OCI-LY7 (cell line): Measurements from ENCODE around the gene RAD51B. TPM values are rescaled to one million over a fixed set of nuclear protein-coding genes. Genes with fewer than 3 reads are reported as not detected.

ENCODE experiments used
- BruUV-seq: library from RNA; stranded (reverse); fragments of 400-500 nt; replicated peaks from 2 replicates; lab custom pipeline; 2021; lab: Mats Ljungman, UMichigan
- CTCF ChIA-PET: fragments of 300-600 bp; sonication (Branson Sonifier 250); formaldehyde crosslinking; loops from one replicate; lab custom pipeline; 2022; ENCODE audit warnings: antibody characterized with exemption; ENCODE audit not compliant: unreplicated experiment; lab: Charles Lee
- POLR2A ChIA-PET: fragments of 300-600 bp; sonication (Branson Sonifier 250); formaldehyde crosslinking; loops from one replicate; lab custom pipeline; 2022; ENCODE audit warnings: antibody characterized with exemption; lab: Charles Lee
- DNase-seq: peaks from one replicate; pipeline ENCODE4 v3.0.0-alpha.2; 2015; ENCODE audit warnings: low spot score
- H2AFZ ChIP-seq: fragments of 200-600 bp; sonication (generic), shearing (Covaris generic); 2 replicates; pipeline ENCODE4 v1.6.1; 2014; ENCODE audit warnings: mild to moderate bottlenecking, antibody characterized with exemption, low read length, moderate library complexity
- H3K27ac ChIP-seq: fragments of 200-600 bp; sonication (generic); 2 replicates; pipeline ENCODE4 v1.5.1; 2014; ENCODE audit warnings: mixed run types, low read depth, mild to moderate bottlenecking, moderate library complexity, low read length, inconsistent platforms; ENCODE audit not compliant: poor library complexity, severe bottlenecking
- H3K36me3 ChIP-seq: fragments of 200-600 bp; sonication (generic); 2 replicates; pipeline ENCODE4 v1.6.1; 2014; ENCODE audit warnings: mild to moderate bottlenecking, antibody characterized with exemption, low read length, moderate library complexity, mixed read lengths; ENCODE audit not compliant: insufficient read depth
- H3K4me1 ChIP-seq: fragments of 200-600 bp; sonication (generic); 2 replicates; pipeline ENCODE4 v1.5.1; 2014; ENCODE audit warnings: mild to moderate bottlenecking, low read length; ENCODE audit not compliant: insufficient read depth, poor library complexity, severe bottlenecking
- H3K4me2 ChIP-seq: fragments of 200-600 bp; sonication (generic); 2 replicates; pipeline ENCODE4 v1.6.1; 2014; ENCODE audit warnings: mild to moderate bottlenecking, low read length
- H3K4me3 ChIP-seq: fragments of 200-600 bp; sonication (generic); 2 replicates; pipeline ENCODE4 v1.5.1; 2014; ENCODE audit warnings: mild to moderate bottlenecking, low read depth, low read length; ENCODE audit not compliant: poor library complexity, severe bottlenecking
- H3K79me2 ChIP-seq: fragments of 200-600 bp; sonication (generic); 2 replicates; pipeline ENCODE4 v1.6.1; 2016; ENCODE audit warnings: low read depth, mild to moderate bottlenecking, low read length, moderate library complexity, mixed read lengths; ENCODE audit not compliant: insufficient read depth
- H3K9me2 ChIP-seq: fragments of 200-600 bp; sonication (generic); 2 replicates; pipeline ENCODE4 v1.6.1; 2016; ENCODE audit warnings: mild to moderate bottlenecking, low read length, mixed read lengths; ENCODE audit not compliant: insufficient read depth
- H3K9me3 ChIP-seq: fragments of 200-600 bp; sonication (generic); 2 replicates; pipeline ENCODE4 v1.6.1; 2014; ENCODE audit warnings: mild to moderate bottlenecking, mixed run types, low read length, mixed read lengths
- H4K20me1 ChIP-seq: fragments of 200-600 bp; sonication (generic); 2 replicates; pipeline ENCODE4 v1.6.1; 2014; ENCODE audit warnings: mild to moderate bottlenecking, antibody characterized with exemption, low read length, moderate library complexity, mixed read lengths; ENCODE audit not compliant: insufficient read depth
- CTCF ChIP-seq: fragments of 200-600 bp; sonication (generic); conservative IDR thresholded peaks from 2 replicates; pipeline ENCODE4 v1.5.1; 2014; ENCODE audit warnings: mild to moderate bottlenecking, antibody characterized with exemption, low read length, moderate library complexity, mixed read lengths
- EZH2phosphoT487 ChIP-seq: fragments of 200-600 bp; sonication (generic); IDR thresholded peaks from 2 replicates; pipeline ENCODE4 v1.6.1; 2018; ENCODE audit warnings: low read depth, borderline replicate concordance, mild to moderate bottlenecking, mixed run types, antibody characterized with exemption, low read length, moderate library complexity, mixed read lengths
- intact Hi-C: fragments of 100-400 bp; cut with micrococcal nuclease; formaldehyde crosslinking; loops from one replicate; pipeline ENCODE4 v1.10.0; 2022; ENCODE audit not compliant: unreplicated experiment
- total RNA-seq, 2 experiments: library from RNA; depleted of rRNA in 1 of 2; stranded (reverse); fragments of >200 nt in 1 of 2; shearing (Covaris generic) in 1 of 2; gene quantifications; 2 replicates each; pipeline ENCODE4 v1.2.3, GENCODE V29; 2014 to 2022

RAD51B gene
- total RNA-seq, 2 experiments from 2014 or later, result 41.4 to 89.9 TPM

GRCh38 chr14:68278576-68279436, 459.2 kb downstream of the RAD51B start:
- BruUV-seq, result no TSS peak
- CTCF ChIA-PET, result interaction anchor here (0.8 kb wide), 1 partner anchor 8 kb away, joined by 4 read pairs; no protein-coding TSS in a partner anchor
- Histone ChIP-seq H3K79me2 (peaks cover 7% of the 10 kb centered on the region; the same call in 1 of the 2 replicates), H3K4me1 (peaks cover 98% of the 10 kb centered on the region), H3K4me3 (peak overlapping the region; percentile 63), H3K9me2 (no peaks in the 10 kb centered on the region), H3K36me3 (no peaks in the 10 kb centered on the region), H3K4me2 (peak overlapping the region; percentile 80), H4K20me1 (no peaks in the 10 kb centered on the region), H3K27ac (peak overlapping the region; percentile 92), H2AFZ (no peak overlapping the region; the same call in 1 of the 2 replicates), H3K9me3 (no peaks in the 10 kb centered on the region)
- no peak for TF ChIP-seq EZH2phosphoT487
- TF ChIP-seq CTCF, result no peak
- DNase-seq, result no peak
- intact Hi-C loops, result no loop called here
- POLR2A ChIA-PET, result interaction anchor here (0.6 to 2.0 kb wide), 11 partner anchors 9 to 536 kb away, joined by 3 to 13 read pairs (median 4); no protein-coding TSS in a partner anchor

DNA sequence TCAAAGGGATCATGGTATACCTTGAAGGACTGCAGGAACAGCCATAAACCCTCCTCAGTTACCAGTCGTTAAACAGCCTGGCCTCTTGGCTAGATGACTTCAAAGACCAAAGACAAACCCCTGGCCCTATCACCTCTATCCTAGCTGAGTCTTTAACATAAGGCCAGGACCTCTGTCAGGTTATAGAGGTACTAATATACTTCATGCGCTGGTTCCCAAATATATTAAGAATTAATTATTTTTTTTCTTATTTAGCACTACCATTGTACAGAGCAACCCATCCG, 459.8 kb downstream of the RAD51B start:
- CTCF ChIA-PET, result interaction anchor here (0.8 kb wide), 1 partner anchor 9 kb away, joined by 4 read pairs; no protein-coding TSS in a partner anchor
- no peak for TF ChIP-seq CTCF
- TF ChIP-seq EZH2phosphoT487, result no peak
- peak overlapping the region; percentile 63 for H3K4me3 ChIP-seq
- no peak overlapping the region; the same call in 1 of the 2 replicates for H2AFZ ChIP-seq
- DNase-seq, result no peak
- intact Hi-C loops, result no loop called here
- peaks cover 7% of the 10 kb centered on the region; the same call in 1 of the 2 replicates for H3K79me2 ChIP-seq
- no peaks in the 10 kb centered on the region for H3K36me3 ChIP-seq
- H3K4me1 ChIP-seq, result peaks cover 98% of the 10 kb centered on the region
- no peaks in the 10 kb centered on the region for H3K9me2 ChIP-seq
- H3K9me3 ChIP-seq, result no peaks in the 10 kb centered on the region
- POLR2A ChIA-PET, result interaction anchor here (0.6 to 2.0 kb wide), 14 partner anchors 8 to 535 kb away, joined by 3 to 13 read pairs (median 4); partner anchors contain the start of gene ZFP36L1
- BruUV-seq, result TSS peak; percentile 93
- H4K20me1 ChIP-seq, result no peaks in the 10 kb centered on the region
- peak overlapping the region; percentile 92 for H3K27ac ChIP-seq
- H3K4me2 ChIP-seq, result peak overlapping the region; percentile 80
